ENCODE measurements around the gene OR2L13. TPM values are rescaled to one million over a fixed set of nuclear protein-coding genes. Genes with fewer than 3 reads are reported as not detected.

OR2L13 gene
- total and polyA plus RNA-seq, 2 of the 4 experiments (the other 2 are of a cell fraction), result not detected

- no peak overlapping the region for H2AK9ac ChIP-seq (replicated peaks; ENCODE audit: low read depth, low read length, poor library complexity)
- H3K9ac ChIP-seq (ENCODE audit: low read depth, low read length), result no peak overlapping the region
- no peak overlapping the region for H3K4ac ChIP-seq (ENCODE audit: low read depth, low read length)
- no peak overlapping the region for H3K4me2 ChIP-seq (ENCODE audit: low read depth, low read length)
- no peaks in the 10 kb centered on the region for H3K4me1 ChIP-seq (ENCODE audit: control insufficient read depth, insufficient read depth, low read length)
- no peaks in the 10 kb centered on the region for H3K79me1 ChIP-seq (ENCODE audit: low read depth in 1 of 2, low read length in 2 of 2)
- in situ Hi-C loops (cut with MboI; ENCODE audit: low sequenced_read_pairs) (no loop called here), dilution Hi-C loops (cut with HindIII; ENCODE audit: low sequenced_read_pairs, unreplicated experiment) (no loop called here), intact Hi-C loops (cut with micrococcal nuclease) (no loop called here)
- H4K5ac ChIP-seq (ENCODE audit: low read depth, low read length), result no peak overlapping the region
- BruUV-seq (replicated peaks), result no TSS peak
- H3K27ac ChIP-seq (ENCODE audit: insufficient read depth, low read length), result no peak overlapping the region
- H3K4me3 ChIP-seq (ENCODE audit: insufficient read depth, low read depth, low read length), result no peak overlapping the region
- H2AK5ac ChIP-seq (ENCODE audit: low read depth, low read length), result no peak overlapping the region
- DNase-seq (no peak), ATAC-seq (ENCODE audit: low read depth) (no peak)
- no peak overlapping the region for H4K91ac ChIP-seq (ENCODE audit: insufficient read depth, low read depth, low read length)
- no peak overlapping the region for H3K56ac ChIP-seq (ENCODE audit: extremely low read depth, insufficient read depth, low read length)
- no peaks in the 10 kb centered on the region for H3K9me1 ChIP-seq (ENCODE audit: insufficient read depth, low read length)
- no peaks in the 10 kb centered on the region for H4K20me1 ChIP-seq (ENCODE audit: insufficient read depth, low read length)
- TF ChIP-seq USF2 (IDR thresholded peaks at IDR 0.05; ENCODE audit: low read depth, low read length), result no peak
- TF ChIP-seq RFX5 (IDR thresholded peaks at IDR 0.05; ENCODE audit: low read depth, low read length), result no peak
- no peak for TF ChIP-seq CEBPB (IDR thresholded peaks at IDR 0.05; ENCODE audit: low read depth, low read length)
- TF ChIP-seq SMC3 (IDR thresholded peaks at IDR 0.05; ENCODE audit: low read depth, low read length), result no peak
- no peak overlapping the region for H2BK5ac ChIP-seq (ENCODE audit: low read depth, low read length, poor library complexity, severe bottlenecking)
- H3K36me3 ChIP-seq (ENCODE audit: control insufficient read depth, insufficient read depth, low read length), result no peaks in the 10 kb centered on the region
- no peak overlapping the region for H2BK120ac ChIP-seq (ENCODE audit: low read depth, low read length)
- peaks cover 12% of the 10 kb centered on the region for H3K9me3 ChIP-seq (ENCODE audit: control insufficient read depth, insufficient read depth, low read length)
- H2BK15ac ChIP-seq (ENCODE audit: low read depth, low read length), result no peak overlapping the region
- CTCF ChIA-PET, result no interaction called here
- H3K18ac ChIP-seq (ENCODE audit: low read depth, low read length), result no peak overlapping the region
- POLR2A ChIA-PET (ENCODE audit: unreplicated experiment), result no interaction called here
- no peaks in the 10 kb centered on the region for H3K27me3 ChIP-seq (ENCODE audit: control insufficient read depth, insufficient read depth, low read length)
- no peak overlapping the region for H3K14ac ChIP-seq (replicated peaks; ENCODE audit: low read depth, low read length)
- H2AFZ ChIP-seq (replicated peaks; ENCODE audit: low read length, poor library complexity), result no peak overlapping the region
- H4K8ac ChIP-seq (ENCODE audit: low read depth in 2 of 2, low read length in 2 of 2), result no peak overlapping the region
- no peak overlapping the region for H3K23ac ChIP-seq (ENCODE audit: low read depth, low read length)
- WGBS, 2 experiments (ENCODE audit: extremely low coverage in 2 of 2, insufficient read length in 1 of 2), result no CpG with 5 or more reads among the region's 1 CpG
- H2BK20ac ChIP-seq (ENCODE audit: low read depth, low read length), result no peak overlapping the region
Observed at GRCh38 chr1:248140846-248141245, 45.9 kb downstream of the OR2L13 start.

All from IMR-90 (cell line).